ENCODE data around the gene ASPSCR1.

Gene ASPSCR1

DNA sequence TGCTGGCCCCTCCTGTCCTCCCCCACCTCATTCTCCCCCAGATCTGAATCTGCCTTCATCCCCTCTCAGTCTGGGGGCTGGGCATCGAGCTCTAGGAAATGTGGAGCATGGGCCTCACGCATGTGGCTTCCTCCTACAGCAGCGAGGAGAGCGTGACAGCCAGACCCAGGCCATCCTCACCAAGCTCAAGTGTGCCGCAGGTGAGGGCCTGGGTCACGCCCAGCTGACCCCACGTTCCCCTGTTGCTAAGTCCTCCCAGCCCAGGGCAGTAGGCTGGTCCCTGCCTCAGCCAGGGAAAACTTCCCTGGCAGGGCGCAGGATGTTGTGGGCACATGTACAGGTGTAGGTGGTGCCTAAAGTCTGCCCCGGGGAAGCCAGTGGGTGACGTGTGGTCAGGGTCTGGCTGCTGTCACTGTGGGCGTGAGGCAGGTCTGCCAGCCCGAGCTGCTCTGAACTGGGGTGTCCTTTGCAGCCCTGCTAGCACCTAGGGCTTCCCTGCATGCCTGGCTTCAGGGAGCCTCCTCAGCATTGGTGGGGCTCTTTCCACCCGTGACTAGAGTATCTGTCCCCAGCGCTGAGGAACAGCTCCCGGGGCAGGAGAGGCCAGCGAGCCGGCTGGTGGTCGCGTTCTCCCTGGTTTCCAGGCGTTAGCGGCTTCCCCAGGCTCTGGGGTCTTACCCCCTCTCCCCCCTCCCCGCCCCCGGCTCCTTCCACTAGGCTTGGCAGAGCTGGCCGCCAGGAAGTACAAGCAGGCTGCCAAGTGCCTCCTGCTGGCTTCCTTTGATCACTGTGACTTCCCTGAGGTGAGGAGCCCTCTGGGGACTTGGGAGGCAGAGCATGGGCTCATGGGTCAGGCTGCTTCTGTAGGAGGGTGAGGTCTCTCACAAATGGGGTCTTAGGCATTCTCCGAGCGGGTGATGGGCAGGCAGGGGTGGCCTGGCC, 77.9 kb downstream of the ASPSCR1 start:
- DNase-seq (ENCODE audit: low read depth in 2 of 2): no peak

DNA sequence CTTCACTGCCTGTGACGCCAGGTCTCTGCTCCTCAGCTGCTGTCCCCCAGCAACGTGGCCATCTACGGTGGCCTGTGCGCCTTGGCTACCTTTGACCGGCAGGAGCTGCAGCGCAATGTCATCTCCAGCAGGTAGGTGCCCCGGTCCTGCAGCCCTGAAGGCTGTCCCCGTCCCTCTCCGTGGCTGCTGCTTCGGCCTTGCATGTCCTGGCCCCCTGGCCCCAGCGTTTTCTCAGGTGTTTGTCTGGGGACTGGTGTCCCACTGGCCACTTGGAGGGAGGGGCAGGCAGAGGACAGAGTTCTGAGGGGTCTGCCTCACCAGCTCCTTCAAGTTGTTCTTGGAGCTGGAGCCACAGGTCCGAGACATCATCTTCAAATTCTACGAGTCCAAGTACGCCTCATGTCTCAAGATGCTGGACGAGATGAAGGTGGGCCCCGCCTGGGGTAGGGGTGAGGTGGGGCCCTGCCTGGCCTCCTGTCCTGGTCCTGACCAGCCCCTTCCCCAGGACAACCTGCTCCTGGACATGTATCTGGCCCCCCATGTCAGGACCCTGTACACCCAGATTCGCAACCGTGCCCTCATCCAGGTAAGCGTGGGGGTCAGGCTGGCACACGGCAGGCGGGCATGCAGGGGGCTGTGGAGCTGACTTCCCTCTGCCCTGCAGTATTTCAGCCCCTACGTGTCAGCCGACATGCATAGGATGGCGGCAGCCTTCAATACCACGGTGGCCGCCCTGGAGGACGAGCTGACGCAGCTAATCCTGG, 78.7 kb downstream of the ASPSCR1 start:
- no peak for DNase-seq (ENCODE audit: low read depth in 2 of 2)

DNA sequence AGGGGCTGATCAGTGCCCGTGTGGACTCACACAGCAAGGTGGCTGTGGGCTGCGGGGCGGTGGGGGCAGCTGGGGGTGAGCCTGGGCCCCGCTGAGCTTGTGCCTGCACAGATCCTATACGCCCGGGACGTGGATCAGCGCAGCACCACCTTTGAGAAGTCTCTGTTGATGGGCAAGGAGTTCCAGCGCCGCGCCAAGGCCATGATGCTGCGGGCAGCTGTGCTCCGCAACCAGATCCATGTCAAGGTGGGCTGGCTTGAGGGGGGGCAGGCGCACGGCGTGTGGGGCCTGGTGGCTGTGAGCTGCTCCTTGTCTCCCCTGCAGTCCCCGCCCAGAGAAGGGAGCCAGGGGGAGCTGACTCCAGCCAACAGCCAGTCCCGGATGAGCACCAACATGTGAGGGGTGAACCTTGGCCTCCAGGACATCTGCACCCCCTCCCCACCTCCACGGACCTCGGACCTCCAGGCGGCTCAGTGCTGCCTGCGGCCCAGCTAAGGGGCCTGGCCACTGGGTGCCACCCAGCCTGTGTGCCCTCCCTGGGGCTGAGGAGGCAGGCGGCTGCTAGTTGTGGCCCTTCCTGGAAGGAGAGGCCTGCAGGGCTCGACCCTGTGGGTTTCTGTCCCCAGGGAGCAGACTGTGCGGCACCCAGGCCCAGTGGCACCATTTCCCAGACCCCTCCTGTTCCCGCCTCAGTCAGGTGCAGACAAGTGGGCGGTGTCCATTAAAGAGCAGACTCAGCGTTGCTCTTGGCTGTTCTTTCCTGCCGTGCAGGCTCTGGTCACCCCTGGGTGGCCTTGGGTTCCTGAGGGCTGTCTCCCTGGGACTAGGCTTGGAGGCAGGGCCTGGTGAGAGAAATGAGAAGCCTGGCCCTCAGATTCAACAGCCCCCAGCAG, 79.5 kb downstream of the ASPSCR1 start:
- no peak for DNase-seq (ENCODE audit: low read depth in 2 of 2)

DNA sequence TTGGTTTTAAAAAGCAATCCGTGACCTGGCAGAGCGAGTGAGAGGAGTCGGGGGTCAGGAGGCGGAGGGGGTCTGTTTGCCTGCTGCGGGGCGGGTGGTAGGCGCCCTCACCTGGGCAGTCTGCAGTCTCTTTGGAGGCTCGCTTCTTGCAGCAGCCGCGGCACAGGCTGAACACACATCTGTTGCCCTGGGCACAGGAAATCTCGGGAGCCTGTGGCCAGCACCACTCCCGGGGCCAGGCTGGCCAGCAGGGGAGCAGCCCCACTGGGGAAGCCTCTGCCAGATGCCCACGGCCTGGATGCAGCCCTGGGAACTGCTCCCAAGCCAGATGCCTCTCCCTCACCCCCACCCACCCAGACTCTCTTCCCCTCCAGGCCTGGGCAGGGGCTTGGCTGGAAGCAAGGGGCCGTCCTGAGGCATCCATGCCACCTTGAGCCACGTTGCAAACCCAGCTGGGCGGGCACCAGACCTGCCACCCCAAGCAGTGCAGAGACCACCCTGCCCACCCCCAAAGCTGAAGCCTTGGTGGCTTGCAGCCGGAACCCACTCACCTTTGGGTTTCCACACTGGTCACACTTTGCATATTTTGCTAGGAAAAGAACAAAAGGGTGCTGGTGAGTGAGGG, 80.9 kb downstream of the ASPSCR1 start:
- no peak for DNase-seq (ENCODE audit: low read depth in 2 of 2)

DNA sequence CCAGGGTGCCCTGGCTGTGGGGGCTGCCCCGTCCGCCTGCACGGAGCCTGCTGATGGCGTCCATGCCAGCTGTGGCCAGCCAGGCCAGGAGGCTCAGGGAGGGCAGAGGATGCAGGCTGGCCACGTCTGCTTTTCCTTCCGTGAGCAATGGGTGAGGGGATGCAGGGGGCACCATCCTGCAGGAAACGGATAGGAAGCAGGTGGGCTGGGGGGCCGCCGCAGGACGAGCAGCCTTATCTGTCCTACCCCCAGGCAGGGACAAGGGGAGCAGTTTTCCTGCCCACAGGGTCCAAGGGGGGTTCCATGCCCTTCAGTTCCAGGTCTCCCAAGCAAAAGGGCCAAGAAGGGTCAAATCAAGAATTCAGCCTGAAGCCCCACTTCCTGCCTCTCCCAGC, 81.4 kb downstream of the ASPSCR1 start:
- no peak for DNase-seq (ENCODE audit: low read depth in 2 of 2)

DNA sequence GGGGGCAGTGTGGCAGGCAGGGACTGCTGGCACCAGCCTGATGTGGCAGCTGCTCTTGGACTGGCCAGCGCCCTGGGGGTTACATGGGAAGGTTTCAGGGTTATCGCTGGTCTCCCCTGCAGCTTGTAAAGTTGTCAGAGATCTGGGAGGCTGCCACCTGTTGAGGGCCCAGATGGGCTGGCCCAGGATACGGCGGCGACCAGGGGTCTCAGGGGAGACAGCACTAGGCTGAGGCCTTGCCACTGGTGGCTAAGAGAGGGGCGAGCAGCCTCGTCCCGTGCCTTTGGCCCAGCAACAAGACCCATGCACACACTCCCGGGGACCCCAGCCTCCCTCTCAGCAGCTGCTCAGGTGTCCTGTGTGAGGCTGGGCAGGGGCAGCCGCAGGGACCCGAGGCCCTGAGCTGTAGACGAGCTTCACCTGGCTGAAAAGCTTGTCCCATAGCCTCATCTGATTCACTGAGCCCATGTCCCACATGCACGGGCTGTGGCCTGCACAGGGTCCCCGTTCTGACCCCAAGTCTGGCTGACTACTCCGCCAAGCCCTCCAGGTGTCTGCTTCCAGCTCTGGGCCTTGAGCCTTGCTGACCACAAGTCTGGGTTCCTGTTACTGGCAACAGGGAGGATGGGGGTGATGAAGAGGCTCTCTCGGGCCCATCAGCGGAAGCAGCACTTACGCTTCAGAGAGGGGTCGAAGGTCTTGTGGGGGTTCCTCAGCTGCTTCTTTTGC, 82.0 kb downstream of the ASPSCR1 start:
- no peak for DNase-seq (ENCODE audit: low read depth in 2 of 2)

DNA sequence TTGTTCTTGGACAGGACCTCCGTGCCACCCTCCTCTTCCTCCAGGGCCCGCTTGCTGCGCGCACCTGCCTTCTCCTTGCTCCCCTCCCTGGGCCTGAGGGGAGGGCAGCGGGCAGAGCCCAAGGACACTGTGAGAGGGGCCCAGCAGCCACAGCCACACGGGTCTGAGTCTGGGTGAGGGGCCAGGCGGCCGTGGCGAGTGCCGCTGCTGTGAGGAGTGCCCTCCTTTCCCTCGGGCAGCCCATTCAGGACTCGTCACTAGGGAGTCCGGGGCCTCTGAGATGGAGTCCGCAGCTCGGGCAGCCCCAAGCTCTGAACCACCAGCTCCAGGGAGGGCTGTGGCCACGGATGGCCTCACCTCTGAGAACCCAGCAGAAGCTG, 82.6 kb downstream of the ASPSCR1 start:
- no peak for DNase-seq (ENCODE audit: low read depth in 2 of 2)

DNA sequence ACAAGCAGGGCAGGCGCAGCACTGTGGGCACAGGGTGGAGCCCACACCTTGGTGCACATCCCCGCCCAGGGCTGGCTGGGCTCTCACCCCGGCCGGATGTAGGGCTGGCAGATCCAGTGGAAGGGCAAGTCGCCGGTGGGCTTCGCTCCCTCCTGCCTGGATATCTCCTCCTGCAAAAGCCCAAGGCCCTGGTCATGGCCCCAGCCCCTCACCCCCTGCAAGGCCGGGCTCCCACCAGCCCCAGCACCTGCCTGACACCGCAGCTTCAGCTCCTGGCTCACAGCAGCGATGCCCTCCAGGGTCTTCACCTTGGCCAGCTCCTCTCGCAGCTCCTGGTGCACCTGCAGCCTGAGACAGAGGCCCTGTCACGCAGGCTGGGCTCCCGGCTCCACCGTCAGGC, 83.2 kb downstream of the ASPSCR1 start:
- no peak for DNase-seq (ENCODE audit: low read depth in 2 of 2)

DNA sequence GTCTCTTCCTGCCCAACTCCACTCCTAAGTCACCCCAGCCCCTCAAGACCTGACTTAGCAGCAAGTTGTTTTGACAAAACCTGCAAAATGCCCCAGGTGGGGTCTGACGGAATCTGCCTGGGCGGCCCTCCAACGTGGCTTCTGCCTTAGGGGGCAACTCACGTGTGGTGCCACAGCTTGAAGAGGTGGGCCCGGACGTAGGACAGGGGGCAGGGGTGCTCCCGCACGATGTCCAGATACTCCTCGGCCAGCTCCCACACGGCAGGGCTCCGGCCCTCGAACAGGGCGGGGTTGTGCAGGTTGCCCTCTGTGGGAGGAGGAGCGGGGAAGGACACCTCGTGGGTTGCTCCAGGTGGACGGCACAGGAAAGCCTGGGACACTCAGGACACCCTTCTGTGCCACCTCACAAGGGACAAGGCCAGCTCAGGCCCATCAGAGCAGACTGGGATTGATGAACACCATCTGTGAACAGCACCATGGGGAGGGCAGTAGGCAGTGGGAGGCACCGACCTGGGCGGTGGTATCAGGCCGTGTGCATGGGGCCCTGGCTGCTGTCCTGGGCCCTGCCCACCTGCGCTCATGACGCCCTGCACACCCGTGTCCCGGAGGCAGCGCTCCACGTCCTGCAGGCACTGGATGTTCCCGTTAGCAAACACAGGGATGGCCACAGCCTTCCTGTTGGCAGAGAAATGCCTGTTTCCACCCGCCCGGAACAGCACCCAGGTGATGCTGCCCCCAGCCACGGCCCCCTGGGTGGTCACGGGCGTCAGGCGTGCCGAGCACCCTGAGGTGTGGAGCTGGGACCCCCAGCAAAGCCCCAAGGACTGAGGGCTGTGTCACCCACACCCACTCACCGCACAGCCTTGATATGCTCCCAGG, 83.9 kb downstream of the ASPSCR1 start:
- no peak for DNase-seq (ENCODE audit: low read depth in 2 of 2)

DNA sequence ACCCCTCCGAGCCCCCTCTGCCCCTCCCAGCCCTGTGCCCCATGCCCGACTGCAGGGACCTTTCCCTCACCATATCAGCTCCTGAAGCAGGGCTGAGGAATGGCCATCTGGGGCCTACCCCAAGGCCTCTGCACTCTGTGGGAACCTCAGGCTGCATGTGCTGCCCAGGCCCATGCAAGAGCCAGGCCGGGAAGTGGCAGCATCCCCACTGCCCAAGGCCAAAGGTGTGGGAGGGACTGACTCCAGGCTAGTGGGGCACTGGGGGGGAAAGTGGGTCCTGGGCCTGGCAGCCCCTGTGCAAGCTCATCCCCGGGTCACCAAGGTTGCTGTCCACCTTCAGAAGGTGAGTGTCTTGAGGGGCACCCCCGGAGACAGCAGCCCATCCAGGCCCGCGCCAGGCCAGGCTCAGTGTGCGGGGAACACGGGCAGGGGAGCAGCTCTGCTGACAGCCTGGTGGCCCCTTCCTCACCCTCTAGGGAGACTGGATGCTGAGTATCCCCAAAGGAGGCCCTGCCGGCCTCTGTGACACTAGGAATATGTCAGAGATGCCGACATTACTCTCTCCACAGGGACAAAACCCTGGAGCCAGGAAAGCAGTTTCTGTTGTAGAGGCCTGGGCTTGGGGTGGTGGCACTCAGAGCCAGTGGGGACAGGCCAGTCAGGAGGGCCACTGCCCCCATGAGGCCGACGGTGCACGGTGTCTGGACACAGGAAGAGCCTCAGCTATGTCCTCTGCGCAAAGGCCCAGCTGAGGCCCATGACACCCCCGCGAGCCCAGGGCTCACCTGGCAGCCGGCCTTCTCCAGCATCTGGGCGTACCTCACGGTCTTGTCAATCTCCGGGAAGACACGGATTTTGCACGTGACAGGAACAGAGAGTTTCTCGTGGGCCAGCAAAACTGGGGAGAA, 84.9 kb downstream of the ASPSCR1 start:
- DNase-seq (ENCODE audit: low read depth in 2 of 2): no peak

DNA sequence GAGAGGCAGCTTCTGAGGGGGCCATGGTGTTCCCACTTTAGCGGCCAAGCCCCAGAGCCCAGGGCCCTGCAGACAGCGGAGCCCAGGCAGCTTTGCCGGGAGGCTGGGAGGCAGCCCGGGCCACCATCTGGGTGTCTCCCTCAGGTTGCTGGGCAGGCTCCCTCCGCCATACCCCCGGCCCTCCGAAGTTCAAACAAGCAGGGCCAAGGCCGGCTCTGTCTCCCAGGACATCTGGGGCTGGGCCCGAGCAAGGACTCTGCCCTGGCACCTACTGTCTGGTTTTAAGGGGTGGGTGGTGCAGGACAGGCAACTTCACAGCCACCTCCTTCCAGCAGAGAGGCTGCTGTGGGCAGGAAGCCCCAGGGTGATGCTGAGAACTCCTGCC, 85.5 kb downstream of the ASPSCR1 start:
- no peak for DNase-seq (ENCODE audit: low read depth in 2 of 2)

DNA sequence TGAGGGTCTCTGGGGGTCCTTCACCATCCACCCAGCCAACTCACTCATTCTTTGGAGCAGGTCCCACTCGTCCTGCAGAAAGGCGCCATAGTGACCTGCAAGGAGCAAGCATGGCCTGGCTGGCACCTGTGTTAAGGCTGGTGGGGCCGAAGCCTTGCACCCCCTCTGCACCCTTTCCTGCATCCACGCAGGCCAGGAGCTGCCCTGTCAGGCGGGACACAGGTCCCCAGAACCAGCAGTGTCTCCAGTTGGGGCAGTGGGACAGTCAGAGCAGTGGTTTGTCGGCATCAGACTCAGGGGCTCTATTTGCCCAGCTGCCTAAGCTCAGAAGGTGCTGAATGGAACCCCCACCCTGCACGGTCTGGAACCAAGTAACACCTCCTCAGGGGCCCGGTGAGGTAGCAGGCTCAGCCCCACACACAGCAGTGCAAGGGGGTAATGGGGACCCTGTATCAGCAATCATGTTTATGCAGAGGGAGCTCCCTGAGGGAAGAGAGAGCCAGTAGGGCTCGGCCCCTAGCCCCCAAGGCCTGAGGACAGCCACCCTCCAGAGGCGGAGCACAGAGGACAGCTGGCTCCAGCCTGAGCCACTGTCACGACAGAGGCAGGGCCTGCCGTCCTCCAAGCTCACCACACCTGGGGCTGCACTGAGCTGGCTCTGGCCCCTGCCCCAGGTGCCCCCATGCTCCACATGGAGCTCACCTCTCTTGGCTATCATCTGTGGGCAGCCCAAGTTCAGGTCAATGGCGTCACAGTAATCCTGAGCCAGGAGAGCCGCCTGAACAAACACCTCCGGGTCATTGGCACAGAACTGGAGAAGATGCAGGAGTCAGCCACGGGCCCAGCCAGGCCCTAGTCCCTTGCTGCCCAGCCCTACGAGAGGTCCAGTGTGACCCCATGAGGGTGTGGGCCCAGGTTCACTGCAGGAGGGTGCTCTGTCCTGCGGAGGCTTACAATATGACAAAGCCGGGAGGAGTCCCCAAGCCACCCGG, 86.3 kb downstream of the ASPSCR1 start:
- no peak for DNase-seq (ENCODE audit: low read depth in 2 of 2)

DNA sequence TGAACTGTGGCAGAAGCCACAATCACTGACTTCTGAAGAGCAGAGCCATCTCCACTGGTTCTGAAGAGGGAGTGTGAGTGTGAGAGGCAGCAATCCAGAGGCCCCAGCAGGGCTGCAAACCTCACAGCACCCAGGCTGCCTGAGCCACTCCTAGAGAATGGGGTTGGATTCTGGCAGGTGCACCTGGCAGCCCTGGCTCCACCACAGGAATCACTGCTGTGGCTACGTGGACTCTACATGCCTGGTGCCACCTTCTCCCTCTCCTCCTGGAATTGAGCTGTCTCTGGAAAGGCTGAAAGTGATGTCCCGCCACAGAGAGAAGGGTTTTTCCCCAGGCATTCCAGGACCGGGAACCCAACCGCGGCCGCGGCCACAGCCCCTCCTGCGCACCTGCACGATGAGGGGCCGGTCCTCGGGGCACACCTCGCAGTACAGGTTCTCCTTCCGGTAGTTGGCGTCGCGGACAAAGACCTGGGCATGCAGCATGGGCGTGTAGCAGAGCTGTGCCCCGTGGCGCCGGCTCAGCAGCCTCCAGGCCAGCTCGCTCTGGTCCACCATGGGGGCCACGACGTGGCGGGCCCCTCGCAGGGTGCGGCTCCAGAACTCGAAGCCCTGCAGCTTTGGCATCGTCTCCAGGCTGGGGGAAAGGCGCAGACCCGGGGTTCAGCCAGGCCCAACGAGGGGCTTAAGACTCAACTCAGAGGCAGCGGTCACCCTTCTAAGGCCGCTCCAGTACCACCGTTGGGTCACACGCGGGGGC, 87.2 kb downstream of the ASPSCR1 start:
- DNase-seq (ENCODE audit: low read depth in 2 of 2): no peak

DNA sequence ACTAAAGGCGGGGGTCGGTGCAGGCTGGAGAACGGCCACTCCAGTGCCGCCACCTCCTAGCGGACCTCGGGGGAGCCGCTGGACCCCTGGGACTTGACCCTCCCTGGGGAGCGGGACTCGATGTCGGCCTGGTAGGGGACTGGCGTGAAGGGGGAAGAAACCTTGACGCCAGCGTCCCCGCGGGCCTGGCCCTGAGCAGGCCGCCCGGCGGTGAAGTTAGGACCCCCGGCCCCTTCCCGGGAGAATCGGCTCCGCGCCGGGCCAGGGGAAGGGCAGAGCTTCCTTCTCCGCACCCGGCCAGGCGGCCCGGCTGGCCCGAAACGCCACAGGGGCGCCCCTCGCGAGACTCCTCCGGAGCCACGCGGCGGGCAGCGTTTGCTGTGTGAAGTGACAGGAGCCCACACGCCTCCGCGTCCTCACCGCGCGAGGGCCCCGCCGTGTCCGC, 87.8 kb downstream of the ASPSCR1 start:
- DNase-seq (ENCODE audit: low read depth in 2 of 2): no peak

DNA sequence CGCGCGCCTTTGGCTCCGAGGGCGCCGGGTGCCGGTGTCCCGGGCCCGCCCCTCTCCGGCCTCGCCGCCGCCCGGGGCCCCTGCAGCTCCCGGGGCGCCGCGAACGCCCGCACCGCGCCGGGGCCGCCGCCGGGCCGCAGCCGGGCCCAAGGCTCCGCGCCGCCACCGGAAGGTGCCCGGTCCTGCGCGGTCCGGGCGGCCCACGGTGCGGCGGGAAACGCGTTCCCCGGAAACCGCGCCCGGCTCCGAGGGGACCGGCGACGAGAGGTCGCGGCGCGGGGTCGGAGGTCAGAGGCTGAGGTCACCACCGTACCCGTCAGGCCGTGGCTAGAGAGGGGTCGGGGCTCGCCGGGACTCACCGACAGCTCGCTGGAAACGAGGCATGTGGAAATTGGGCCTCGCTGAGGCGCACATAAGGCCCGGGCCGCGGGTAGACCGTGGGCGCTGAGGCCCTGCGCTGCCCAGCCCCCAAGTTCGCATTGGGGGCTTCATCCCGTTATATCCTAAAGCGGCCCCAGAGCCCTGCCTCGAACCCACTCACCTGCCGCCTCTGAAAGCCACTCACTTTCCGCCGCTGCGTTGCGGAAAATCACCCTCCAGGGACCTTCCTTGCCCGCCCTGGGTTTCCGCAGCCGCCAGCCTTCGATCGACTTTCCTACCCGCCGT, 88.3 kb downstream of the ASPSCR1 start, which contains the start of gene DUS1L:
Gene DUS1L (minus strand): TSS at position 167 of the 666 bp plus-strand sequence. CDS start 745 bp downstream, outside the sequence.
- peak; percentile 16 to 18 for DNase-seq (ENCODE audit: low read depth in 2 of 2)
